Natural killer cell (primary cell): Measurements from ENCODE around the gene CATSPERB. TPM values are rescaled to one million over a fixed set of nuclear protein-coding genes. Genes with fewer than 3 reads are reported as not detected.

Experiments
- ATAC-seq, 3 donors: fragments of 150-1000 bp in 2 of 3; fragments of 200-7000 bp in 1 of 3; cut with Tn5 transposase; 1 replicate in 1 of 3; 2 replicates in 2 of 3; pipeline ENCODE4 v1.10.0; 2021; ENCODE audit warnings: mild to moderate bottlenecking in 2 of 3, moderate library complexity in 2 of 3
- DNase-seq, 2 donors: peaks; one replicate each; pipeline versions ENCODE4 v3.0.0 to v3.0.0-alpha.2; 2013 to 2021; ENCODE audit warnings: mixed read lengths in 1 of 2
- H3K27ac ChIP-seq: one replicate; pipeline ENCODE4 v1.5.1; 2013; ENCODE audit warnings: mild to moderate bottlenecking, low read length
- H3K27me3 ChIP-seq: one replicate; pipeline ENCODE4 v1.6.1; 2013; ENCODE audit warnings: low read length; ENCODE audit not compliant: control insufficient read depth, insufficient read depth
- H3K36me3 ChIP-seq: one replicate; pipeline ENCODE4 v1.6.1; 2013; ENCODE audit warnings: low read length; ENCODE audit not compliant: control insufficient read depth, insufficient read depth
- H3K4me1 ChIP-seq: one replicate; pipeline ENCODE4 v1.6.1; 2013; ENCODE audit warnings: low read length; ENCODE audit not compliant: control insufficient read depth, insufficient read depth
- H3K4me3 ChIP-seq: one replicate; pipeline ENCODE4 v1.5.1; 2013; ENCODE audit warnings: low read length
- H3K9me3 ChIP-seq: one replicate; pipeline ENCODE4 v1.6.1; 2013; ENCODE audit warnings: low read length; ENCODE audit not compliant: control insufficient read depth, insufficient read depth
- H3K27ac Mint-ChIP-seq, 2 donors: one replicate each; pipeline ENCODE4 v1.8.0; 2022; ENCODE audit warnings: mild to moderate bottlenecking in 2 of 2, mixed read lengths in 2 of 2, moderate library complexity in 1 of 2
- H3K27me3 Mint-ChIP-seq, 2 donors: one replicate each; pipeline ENCODE4 v1.8.0; 2022; ENCODE audit warnings: low read depth in 2 of 2, mixed read lengths in 2 of 2
- H3K36me3 Mint-ChIP-seq: one replicate; pipeline ENCODE4 v1.8.0; 2022; ENCODE audit warnings: mixed read lengths
- H3K4me1 Mint-ChIP-seq, 2 donors: one replicate each; pipeline ENCODE4 v1.8.0; 2022; ENCODE audit warnings: mixed read lengths in 2 of 2
- H3K4me3 Mint-ChIP-seq: one replicate; pipeline ENCODE4 v1.8.0; 2022; ENCODE audit warnings: mild to moderate bottlenecking, moderate library complexity, mixed read lengths
- H3K9me3 Mint-ChIP-seq, 2 donors: one replicate each; pipeline ENCODE4 v1.8.0; 2022; ENCODE audit warnings: mixed read lengths in 2 of 2
- WGBS: methylation state at CpG from one replicate; pipeline ENCODE4 v1.1.7; 2013; ENCODE audit warnings: missing lambda C conversion rate; ENCODE audit not compliant: insufficient coverage; 5-methylcytosine and 5-hydroxymethylcytosine counted together
- intact Hi-C: fragments of 100-400 bp; cut with micrococcal nuclease; formaldehyde crosslinking; loops from one replicate; pipeline ENCODE4 v1.14.2; 2022
- total RNA-seq, 4 donors: library from RNA; stranded (reverse); fragments of 120-200 nt in 1 of 4; gene quantifications; one replicate each; pipeline versions ENCODE4 v1.2.3 to v1.2.4, GENCODE V29; 2013 to 2022
- TF ChIP-seq, protein P1 (sequence below): fragments of 200-600 bp; IDR thresholded peaks from one replicate; pipeline ENCODE4 v1.8.0; 2022; ENCODE audit warnings: antibody characterized with exemption

Gene CATSPERB
- total RNA-seq, 3 donors from 2014 or later (not counting 1 experiment from before 2014, with no cell fraction given): 3.1 to 5.8 (median 4.2) TPM

DNA sequence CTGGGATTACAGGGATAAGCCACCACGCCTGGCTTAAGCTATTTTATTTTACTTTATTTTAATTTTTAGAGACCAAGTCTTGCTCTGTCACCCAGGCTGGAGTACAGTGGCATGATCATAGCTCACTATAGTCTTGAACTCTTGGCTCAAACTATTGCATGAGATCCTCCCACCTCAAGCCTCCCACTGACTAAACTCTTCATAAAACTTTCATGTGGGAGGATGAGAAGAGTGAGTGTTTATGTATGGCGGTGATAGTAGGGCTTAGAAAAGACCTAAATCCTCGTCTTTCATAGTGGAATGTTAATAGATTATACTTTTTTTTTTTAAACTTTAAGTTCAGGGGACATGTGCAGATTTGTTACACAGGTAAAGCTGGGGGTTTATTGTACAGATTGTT lies 198.3 kb downstream of the CATSPERB start:
- no peaks in the 10 kb centered on the region for H3K36me3 ChIP-seq
- TF ChIP-seq, protein P1, sequence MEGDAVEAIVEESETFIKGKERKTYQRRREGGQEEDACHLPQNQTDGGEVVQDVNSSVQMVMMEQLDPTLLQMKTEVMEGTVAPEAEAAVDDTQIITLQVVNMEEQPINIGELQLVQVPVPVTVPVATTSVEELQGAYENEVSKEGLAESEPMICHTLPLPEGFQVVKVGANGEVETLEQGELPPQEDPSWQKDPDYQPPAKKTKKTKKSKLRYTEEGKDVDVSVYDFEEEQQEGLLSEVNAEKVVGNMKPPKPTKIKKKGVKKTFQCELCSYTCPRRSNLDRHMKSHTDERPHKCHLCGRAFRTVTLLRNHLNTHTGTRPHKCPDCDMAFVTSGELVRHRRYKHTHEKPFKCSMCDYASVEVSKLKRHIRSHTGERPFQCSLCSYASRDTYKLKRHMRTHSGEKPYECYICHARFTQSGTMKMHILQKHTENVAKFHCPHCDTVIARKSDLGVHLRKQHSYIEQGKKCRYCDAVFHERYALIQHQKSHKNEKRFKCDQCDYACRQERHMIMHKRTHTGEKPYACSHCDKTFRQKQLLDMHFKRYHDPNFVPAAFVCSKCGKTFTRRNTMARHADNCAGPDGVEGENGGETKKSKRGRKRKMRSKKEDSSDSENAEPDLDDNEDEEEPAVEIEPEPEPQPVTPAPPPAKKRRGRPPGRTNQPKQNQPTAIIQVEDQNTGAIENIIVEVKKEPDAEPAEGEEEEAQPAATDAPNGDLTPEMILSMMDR: no peak
- Mint-ChIP-seq H3K36me3 (no peaks in the 10 kb centered on the region), H3K9me3 (no peaks in the 10 kb centered on the region), H3K27ac (no peak overlapping the region), H3K27me3 (peaks cover 11 to 13% of the 10 kb centered on the region in 2 donors), H3K4me3 (no peak overlapping the region), H3K4me1 (no peaks in the 10 kb centered on the region)
- WGBS: 80% methylated on average over 3 of the region's 3 CpGs
- no peak for ATAC-seq
- no peaks in the 10 kb centered on the region for H3K9me3 ChIP-seq
- intact Hi-C loops: no loop called here
- no peak overlapping the region for H3K27ac ChIP-seq
- no peaks in the 10 kb centered on the region for H3K27me3 ChIP-seq
- H3K4me3 ChIP-seq: no peak overlapping the region
- DNase-seq: no peak
- H3K4me1 ChIP-seq: no peaks in the 10 kb centered on the region

Other genes with a start within 250 kb of the CATSPERB start
- 100 to 1,000 TPM; 168 to 216 (median 180) TPM for gene PPP4R3A, start 221.8 kb downstream of the CATSPERB start, total RNA-seq
- gene TC2N, start 135.4 kb upstream of the CATSPERB start, total RNA-seq: 100 to 1,000 TPM in 2 of 3 donors, 10 to 100 TPM in 1; 83.1 to 157 (median 126) TPM
- 1 to 10 TPM in 2 of 3 donors, under 1 TPM in 1; 0.56 to 1.3 (median 1.1) TPM for gene FBLN5, start 215.6 kb upstream of the CATSPERB start, total RNA-seq